ENCODE results near the gene CREB5.

Gene CREB5

DNA sequence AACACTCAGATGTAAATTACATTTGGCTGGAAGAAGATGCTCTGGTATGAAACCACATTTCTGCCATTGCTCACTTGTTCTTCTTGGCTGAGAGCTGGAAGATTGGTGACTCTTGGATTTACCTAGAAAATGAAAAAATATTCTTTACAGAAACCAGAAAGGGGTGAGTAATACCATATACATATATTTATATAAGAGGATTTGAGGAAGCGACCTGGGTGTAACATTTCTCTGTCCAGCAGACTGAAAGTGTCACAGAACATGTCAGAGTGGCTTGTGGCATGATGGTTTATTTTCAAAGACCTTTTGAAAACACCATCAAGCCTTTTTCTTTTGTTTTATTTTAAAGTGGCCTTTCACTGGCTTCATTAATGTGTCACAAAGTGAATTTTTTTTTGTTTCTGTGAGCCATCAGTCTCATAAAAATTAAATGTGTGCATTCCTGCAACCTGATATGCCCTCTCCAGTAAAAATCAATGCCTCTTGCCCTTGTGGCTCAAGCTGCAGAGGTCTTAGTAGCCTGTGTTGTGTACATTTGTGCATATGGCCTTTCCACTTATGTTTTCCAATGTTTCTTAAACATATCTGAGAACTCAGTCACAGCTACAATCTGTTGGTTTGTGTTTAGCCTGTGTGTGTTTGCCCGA is 23.5 kb downstream of the CREB5 start:
- no peak for DNase-seq

DNA sequence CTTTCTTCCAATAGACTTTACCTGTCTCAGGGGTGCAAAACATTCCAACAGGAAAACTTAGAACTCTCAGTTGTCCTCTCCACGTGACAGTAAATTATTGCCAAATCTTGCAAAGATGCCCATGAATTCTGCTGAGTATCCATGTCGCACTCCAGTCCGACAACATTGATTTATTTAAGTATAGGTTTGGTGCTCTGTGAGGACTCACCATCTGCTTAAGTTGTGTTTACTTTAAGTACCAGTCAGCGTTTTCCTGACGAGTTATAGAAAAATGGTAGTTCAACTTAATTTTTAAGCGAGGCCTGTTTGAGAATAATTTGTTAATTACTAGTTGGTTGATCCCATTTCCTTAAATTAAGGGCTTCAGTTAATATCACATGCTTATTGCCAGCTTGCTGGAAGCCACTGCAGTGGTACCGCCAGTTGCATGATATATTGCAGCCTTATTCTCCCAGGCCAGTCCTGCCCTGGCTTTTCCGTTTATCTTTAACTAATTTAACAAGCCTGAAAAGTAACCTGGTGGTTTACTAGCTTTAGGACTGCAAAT is 27.8 kb downstream of the CREB5 start:
- DNase-seq, result no peak

DNA sequence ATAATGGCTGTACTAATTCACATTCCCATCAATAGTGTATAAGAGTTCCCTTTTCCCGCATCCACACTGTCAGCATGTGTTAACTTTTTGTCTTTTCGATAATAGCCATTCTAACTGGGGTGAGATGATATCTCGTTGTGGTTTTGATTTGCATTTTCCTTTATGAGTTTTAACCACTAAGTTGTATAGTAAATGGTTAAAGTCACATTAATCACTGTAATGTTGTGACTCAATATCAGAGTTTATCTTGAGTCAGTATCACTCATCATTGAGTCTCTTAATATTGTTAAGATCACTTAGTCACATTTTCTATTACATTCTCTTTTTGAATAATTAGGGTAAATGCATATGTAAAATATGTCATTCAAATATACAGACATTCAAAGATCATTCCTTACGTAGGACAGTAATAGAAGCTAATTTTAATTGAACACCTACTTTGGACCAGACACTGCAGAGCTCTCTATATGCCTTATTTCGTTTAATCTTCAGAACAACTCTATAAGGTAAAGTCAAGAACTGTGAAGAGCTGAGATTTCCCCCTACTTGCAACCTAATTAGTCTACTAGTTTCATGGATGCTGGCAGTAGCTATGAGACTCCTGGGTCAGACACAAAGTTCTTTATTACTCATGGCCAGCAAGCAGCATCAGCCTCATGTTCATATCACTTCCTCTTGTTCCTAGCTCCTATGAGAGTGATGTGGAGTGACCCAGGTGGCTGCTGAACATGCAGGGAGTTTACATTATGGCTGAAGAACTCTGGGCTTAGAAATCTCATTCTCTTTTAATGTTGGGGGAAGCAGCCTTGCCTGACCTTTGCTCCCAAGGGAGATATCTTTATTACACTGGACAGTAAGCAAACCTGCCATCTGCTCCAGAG is 30.5 kb downstream of the CREB5 start:
- DNase-seq, result no peak

DNA sequence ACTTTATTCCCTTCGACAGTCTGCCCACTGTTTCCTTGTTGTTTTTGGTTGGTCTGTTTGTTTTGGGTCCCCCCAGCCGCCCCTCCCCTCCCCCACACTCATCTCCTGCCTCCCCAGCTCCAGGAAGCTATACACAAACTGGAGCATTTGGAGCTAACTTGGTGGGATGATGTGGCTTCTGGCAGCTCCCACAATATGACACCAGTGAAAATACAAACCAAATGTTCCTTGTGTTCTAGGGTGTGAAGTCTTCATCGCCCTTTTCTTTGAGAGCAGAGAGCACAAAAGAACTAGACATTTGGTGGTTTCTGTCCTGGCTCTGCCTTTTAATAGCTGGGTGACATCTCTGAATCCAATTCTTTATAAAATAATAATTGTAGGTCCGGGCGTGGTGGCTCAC is 33.8 kb downstream of the CREB5 start:
- DNase-seq, result no peak

DNA sequence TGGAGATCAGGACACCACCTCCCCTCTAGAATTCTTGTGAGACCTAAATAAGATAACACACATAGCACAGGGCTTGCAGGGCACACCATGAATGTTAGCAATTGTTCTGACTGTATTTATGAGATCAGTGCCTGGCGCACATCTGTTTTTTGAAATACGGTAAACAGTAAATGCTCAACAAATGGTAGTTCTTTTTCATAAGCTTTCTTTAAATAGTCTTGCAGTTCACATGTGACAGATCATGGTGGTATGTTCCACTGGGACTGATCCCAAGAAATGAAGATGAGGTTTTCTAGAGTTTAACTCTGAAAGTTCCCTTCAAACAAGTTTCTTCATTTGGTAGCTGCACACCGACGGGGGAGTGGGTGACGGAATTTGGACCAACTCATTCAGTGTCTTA is 34.8 kb downstream of the CREB5 start:
- no peak for DNase-seq

DNA sequence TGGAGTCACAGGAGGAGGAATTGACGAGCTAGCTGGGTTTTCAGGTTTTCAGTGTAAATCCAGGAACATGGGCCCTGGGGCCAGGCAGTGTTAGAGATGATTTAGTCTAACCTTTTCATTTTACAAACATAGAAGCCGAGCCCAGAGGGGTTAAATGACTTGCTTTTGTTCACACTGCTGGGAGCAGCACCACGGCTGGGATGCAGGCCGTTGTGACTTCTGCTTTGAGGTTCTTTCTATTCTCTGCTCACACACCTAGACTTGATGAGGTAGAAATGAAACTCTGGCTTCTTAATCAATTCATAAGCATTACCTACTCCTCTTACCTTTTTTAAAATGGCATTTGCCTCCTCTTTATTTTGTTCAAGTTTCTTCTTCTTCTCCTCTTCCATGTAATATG is 36.4 kb downstream of the CREB5 start:
- no peak for DNase-seq

DNA sequence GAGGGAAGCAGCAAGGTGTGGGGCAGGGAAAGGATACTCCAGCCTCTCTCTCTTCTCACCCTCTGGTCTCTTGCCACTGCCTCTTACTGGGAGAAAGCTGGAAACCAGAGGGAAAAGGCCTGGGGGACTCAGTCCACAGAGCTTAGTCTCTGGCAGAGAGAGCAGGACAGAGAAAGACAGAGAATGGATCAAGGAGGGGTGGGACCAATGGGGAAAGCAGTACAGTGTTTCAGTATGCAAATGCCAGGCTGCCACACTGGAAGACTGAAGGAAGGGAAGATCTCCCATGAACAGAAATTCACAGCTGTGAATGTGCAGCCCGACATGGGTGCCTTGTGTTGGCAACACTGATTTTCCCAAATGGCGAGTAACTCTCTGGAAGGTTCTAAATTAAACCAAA is 40.4 kb downstream of the CREB5 start:
- DNase-seq, result no peak

DNA sequence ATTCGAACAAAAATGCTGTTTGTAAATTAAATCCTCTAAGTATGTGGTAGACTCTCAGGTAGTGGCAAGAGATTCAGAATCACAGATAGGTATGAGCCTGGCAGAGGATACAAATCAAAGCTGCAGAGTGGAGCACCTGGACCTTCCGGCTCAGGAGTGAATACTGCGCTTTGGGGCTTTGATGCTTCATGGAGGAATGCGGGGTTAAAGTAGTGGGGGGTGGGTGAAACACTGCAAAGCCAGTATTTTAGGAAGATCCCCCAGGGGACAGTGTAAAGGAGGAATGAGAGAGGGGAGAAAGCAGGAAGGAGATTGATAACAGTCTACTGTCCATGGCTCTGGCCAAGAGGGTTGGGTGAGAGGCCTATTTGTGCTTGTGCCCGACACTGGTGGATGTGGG is 43.2 kb downstream of the CREB5 start:
- DNase-seq, result no peak

DNA sequence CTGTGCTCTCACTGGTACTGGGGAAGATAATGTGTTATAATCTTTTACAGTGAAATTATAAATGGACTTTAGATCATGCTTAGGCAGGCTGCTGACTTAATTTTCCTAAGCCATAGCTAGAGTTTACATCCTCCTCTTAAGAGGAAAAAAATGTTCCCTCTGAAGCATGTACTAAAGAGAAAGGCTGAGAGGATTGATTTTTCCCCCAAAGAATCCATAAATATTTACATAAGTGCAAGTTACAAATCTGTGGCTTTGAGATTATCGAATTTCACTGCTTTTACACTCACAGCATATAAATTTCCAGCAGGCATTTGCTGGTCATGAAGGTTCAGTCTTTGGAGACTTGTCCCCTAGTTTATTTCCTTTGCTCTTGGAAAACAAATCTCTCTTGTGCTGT is 43.7 kb downstream of the CREB5 start:
- no peak for DNase-seq

DNA sequence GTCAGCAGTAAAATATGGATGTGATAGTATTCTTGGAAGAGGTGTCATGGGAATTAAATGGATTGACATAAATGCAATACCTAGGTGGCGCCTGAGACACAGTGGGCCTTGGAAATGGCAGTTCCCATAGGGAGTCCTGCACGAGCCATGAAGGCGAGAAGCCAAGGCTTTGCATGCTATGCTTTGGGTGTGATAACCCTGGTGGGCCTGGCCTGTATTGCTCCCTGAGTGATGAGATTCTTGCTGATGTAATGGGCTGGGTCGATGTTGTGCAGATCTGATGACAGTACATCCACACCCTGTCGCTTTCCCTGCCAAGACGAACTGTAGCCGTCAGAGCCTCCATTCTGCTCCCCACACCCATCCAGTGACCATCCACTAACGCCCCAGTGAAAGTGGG is 46.4 kb downstream of the CREB5 start:
- DNase-seq, result no peak

DNA sequence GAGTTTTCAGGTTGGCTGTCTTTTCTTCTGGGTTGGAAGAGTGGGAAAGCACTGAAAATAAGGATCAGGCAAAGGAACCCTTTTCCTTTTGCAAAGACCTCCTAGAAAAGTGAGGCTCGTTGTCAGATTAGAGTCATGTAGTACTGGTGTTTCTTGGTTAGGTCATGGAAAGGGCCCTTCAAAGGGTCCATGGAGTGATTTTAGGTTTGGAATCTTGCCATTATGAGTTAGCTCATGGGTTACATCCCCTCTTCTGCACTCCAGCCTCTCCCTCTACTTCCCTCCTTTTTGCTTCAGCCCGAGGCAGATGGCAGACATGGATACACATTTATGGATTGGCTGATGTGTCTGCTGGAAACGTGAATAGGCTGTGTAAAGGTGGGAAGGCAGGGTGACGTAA is 47.0 kb downstream of the CREB5 start:
- DNase-seq, result no peak

DNA sequence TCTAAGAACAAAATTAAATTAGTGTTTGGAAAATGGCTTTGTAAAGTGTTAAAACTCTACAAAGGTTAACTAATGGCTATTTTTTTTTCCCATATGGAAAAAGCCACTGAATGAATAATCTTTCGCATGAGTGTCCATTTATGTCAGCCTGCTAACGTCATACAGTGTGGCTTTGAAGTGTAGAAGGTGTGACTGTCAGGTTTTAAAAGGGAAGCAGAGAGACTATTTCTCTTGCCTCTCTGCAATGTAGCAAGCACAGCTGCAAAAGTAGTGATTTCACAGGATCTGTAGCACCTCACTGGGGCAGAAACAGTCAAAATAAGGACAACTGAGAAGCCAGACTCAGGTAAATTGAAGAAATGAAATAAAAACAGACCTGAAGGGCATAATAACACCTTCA is 53.4 kb downstream of the CREB5 start:
- DNase-seq, result no peak

DNA sequence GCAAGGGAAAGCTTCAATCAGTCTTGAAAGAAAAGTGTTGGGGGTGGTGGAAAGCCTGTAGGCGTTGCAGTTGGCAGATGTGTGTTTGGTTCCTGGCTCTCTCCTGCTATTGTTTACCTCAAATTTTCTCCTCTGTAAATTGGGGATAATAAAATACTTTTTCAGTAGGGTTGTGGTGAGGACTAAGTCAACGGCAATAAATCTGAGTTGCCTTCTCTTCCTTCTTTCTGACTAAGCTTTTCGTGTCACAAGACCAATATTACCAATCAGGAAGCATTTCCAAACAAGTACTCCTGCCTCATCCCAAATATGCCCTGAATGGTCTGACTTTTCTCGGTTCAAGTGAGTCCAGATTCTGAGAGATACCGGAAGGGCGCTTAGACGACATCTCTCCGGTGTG is 54.0 kb downstream of the CREB5 start:
- no peak for DNase-seq

DNA sequence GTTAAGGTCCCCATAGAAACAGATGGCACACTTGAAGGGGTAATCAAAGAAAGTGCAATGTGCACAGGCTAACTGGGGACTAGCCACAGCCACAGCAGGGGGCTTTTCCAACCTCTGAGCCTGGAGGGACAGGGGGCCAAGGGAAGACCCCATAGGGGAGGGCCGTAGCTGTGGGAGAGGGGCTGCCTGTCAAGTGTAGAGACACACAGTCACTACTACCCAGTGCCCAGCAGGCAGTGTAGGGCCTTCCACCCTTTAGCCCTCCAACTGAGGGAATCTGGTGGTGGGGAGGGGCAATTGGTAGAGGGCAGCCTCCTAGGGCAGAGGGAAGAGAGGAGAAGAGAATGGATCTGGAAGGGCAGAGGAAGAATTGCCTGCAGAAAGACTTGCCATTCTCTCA is 54.6 kb downstream of the CREB5 start:
- DNase-seq, result peak; percentile 19

DNA sequence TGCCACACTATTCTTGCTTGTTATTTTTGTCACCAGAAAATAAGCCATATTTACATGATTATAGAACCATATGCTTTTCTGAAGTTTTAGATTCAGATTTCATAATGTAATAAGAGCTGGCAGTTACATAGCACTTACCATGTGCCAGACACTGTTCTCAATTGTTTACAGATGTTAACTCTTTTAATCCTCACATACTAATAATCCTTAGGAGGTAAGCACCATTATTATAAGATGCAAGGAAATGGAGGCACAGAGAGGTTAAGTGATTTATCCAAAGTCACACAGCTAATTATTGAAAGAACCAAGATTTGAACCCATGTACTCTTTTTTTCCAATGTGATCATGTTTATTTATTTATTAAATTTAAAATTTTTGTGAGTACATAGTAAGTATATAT is 57.2 kb downstream of the CREB5 start:
- DNase-seq, result no peak

DNA sequence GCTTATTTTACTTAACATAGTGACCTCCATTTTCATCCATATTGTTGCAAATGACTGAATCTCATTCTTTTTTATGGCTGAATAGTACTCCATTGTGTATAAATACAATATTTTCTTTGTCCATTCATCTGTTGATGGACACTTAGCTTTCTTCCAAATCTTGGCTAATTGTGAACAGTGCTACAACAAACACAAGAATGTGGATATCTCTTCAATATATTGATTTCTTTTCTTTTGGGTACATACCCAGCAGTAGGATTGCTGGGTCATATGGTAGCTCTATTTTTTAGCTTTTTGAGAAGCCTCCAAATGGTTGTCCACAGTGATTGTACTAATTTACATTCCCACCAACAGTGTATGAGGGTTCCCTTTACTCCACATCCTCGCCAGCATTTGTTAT is 58.0 kb downstream of the CREB5 start:
- DNase-seq, result no peak

DNA sequence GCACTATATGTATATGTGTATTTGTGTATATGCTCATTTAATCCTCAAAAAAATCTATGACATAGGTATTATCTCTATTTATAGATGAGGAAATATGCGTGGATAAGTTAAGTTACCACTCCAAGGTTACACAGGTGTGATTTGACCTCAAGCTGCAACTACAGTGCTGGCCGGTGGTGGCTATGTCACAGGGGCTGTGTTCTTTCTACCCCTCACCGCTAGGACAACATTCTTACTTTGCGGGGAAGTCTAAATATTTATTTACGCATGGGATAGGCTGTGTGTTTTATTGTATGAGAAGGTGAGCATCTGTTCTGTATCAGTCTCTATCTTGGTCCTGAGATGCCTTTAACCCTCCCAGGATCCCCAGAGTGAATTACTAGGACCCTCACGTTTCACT is 60.0 kb downstream of the CREB5 start:
- DNase-seq, result no peak

DNA sequence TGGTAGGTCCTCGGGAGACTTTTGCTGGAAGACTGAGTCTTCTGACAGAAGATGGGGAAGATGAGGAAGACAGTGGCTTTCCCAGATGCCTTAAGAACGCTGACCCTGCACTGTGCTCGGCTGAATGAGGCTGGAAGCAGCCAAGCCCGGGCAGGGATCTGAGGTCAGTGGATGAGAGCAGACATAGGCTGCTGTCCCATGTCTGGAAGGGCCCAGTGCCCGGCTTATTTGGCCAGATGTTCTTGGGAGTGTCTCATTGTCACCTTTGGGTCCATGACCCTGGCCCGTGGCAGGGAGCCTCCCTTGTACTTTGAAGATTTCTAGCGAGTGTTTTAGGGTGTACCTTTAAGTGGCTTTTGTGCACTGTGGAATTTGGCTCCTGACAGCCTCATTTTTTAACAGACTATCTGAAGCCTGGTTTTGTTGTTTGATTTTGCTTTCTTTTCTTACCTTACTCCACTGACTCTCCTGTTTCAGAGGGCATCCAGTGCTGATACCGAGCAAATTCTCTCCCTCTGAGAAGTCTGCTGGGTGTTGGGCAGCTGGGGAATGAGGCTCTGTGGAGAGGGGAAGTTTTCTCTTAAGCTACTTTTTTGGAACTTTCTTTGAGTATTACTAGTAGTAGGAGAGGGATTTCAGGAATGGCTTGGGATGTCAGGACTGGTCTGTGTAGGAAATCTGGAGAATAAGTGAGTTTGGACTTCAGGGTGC is 61.4 kb downstream of the CREB5 start:
- DNase-seq, result no peak

DNA sequence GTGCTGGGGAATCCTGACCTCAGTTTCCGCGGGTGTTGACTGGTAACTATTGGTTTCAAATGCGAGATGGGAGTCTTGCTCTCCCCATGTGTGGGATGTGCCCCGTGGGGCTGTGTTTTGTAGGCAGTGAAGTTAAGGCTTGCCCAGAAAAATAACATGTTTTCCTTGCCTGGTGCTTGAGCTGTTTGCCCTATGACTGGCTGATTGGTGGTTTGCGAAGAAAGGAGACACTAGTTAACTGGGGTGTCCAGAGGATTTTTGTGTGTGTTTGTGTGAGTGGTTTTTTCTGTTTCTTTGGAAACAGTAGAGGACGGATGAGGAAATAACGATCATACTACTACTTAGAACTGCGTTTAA is 61.9 kb downstream of the CREB5 start:
- no peak for DNase-seq

DNA sequence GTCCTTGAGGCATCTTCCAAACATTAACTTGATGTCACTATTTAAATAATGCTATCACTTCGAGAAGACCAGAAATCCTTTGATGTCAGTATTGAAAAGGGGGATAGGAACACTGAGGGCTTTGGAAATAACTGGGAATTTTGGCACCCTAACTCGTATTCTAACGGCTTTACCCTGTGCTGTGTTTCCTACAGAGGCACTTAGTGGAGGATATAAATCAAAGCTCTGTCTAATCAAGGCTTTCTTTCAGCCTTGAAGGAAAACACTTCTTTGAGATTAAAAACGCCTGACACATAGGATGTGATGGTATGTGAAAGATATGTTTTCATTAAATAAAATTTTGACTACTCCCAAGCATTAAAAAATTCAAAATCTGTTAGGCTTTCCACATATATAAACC is 62.3 kb downstream of the CREB5 start:
- DNase-seq, result no peak

DNA sequence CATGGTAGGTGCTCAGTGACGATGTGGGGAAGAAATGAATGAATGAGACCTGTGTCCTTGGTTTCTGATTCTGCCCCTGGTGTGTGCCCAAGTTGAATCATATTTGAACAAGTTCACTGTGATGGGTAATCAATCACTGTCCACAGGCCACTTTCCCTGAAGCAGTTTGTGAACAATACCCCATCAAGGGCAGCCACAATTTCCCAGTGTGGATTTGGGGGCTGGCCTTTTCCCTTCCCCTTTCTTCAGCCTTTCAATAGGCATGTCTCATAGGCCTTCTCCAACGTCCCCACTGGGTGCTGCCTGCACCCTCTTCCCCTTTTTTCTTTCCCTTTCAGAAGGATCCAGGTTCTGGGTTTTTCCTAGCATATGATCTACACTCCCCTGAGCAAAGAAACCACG is 64.7 kb downstream of the CREB5 start:
- no peak for DNase-seq

DNA sequence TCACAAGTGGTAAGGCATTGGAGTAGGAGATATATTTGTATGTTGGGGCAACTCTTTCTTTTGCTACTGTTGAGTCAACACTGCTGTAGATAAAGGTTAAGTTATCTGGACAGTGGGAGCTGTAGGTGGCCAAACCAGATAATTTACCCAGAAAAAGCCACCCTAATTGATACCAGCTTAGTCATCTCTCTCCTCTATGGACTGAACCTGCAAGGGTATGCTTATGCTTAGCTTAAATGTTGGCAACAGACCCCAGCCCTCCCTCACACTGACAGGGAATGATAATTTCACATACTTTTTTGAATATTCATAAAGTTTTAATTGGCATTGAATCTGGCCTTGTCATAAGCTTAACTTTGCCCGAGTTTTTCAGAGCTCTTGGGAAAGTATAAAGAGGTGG is 66.3 kb downstream of the CREB5 start:
- no peak for DNase-seq

DNA sequence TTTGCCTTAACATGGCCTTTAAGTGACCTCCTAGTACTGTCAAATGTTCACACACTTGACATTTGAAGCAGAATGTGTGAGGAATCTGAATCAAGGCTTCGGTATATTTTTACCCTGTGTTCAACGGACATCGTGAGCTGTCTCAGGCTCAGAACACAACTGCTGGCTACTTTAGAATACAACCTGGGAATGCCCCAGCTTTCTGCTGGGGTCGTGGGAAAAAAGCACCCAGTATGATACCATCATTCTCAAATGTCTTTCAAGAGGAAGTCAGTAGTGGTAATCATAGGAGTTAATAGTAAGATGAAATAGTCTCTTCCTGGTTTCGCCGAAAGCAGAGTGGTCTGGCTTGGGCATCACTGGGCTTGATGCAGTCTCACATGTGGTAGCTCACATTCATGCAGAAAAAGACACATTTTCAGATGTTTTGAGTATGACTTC is 67.2 kb downstream of the CREB5 start:
- DNase-seq, result no peak

DNA sequence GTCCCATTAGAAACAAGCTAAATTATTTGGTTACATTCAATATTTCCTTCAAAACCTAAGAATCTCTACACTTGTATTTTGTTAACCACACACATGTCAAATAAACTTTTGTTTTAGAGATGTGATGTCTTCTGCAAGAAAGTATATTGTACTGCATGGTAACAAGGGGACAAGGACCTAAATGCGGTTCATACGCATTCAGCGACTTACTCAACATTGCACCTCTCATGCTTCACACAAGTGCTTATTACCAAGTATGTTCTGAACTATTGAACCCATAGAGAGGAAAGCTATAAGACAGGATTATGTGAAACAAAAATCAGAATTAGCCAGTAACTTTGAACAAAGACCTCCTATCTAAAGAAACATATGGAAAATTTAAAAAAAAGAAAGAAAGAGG is 68.3 kb downstream of the CREB5 start:
- DNase-seq, result no peak

Measured in retina (tissue), 1 donor.